Pancreas (tissue), 10 donors: ENCODE data around the gene PRR5L. TPM values are rescaled to one million over a fixed set of nuclear protein-coding genes. Genes with fewer than 3 reads are reported as not detected.

Source experiments
- ATAC-seq, 4 donors: fragments of 200-7000 bp; cut with Tn5 transposase; one replicate each; pipeline versions ENCODE4 v1.8.0 to v1.9.1; 2020; ENCODE audit warnings: mild to moderate bottlenecking in 4 of 4, moderate library complexity in 4 of 4
- DNase-seq, 6 donors: peaks; one replicate each; pipeline ENCODE4 v3.0.0-alpha.2; 2020
- FAIRE-seq: peaks from 2 replicates; lab custom pipeline; 2012; peaks lifted over from hg19 to GRCh38; lab: Jason Lieb, UNC
- H3K27ac ChIP-seq, 4 donors: fragments of 200-600 bp; sonication (generic); 1 replicate in 3 of 4; 2 replicates in 1 of 4; pipeline versions ENCODE4 v1.5.0 to v1.8.0; 2020
- H3K27me3 ChIP-seq, 4 donors: fragments of 200-600 bp; one replicate each; pipeline ENCODE4 v1.8.0; 2021
- H3K36me3 ChIP-seq, 3 donors: fragments of 200-600 bp; sonication (generic) in 1 of 3; one replicate each; pipeline versions ENCODE4 v1.5.0 to v1.8.0; 2020 to 2021
- H3K4me1 ChIP-seq, 3 donors: fragments of 200-600 bp; one replicate each; pipeline ENCODE4 v1.8.0; 2021
- H3K4me3 ChIP-seq, 4 donors: fragments of 200-600 bp; sonication (generic) in 2 of 4; one replicate each; pipeline versions ENCODE4 v1.5.0 to v1.8.0; 2020 to 2021
- H3K9me3 ChIP-seq, 4 donors: fragments of 200-600 bp; one replicate each; pipeline ENCODE4 v1.8.0; 2021
- WGBS, 2 donors: extraction: QIAGEN DNeasy Blood & Tissue Kit; methylation state at CpG; one replicate each; pipeline ENCODE4 v1.1.7; 2013; 5-methylcytosine and 5-hydroxymethylcytosine counted together
- intact Hi-C, 3 donors: fragments of 100-400 bp; cut with DNase I; formaldehyde crosslinking; loops; one replicate each; pipeline versions ENCODE4 v1.11.1 to v1.14.2; 2022
- polyA plus RNA-seq, 2 donors: library from polyadenylated mRNA; stranded (reverse); fragments of 200-250 nt; gene quantifications; one replicate each; pipeline ENCODE4 v1.2.3, GENCODE V29; 2013
- total RNA-seq, 6 donors: library from RNA; stranded (reverse); fragmentation: NEBNext Ultra II Directional in 4 of 6; extraction: Animal tissue kit (Norgen Biotek cat#: 25700) in 4 of 6; gene quantifications; one replicate each; pipeline versions ENCODE4 v1.2.1 to v1.2.4, GENCODE V29; 2021 to 2023
- TF ChIP-seq, protein P1 (sequence below), 4 donors: fragments of 200-600 bp; sonication (generic) in 3 of 4; IDR thresholded peaks; one replicate each; pipeline versions ENCODE4 v1.5.0 to v1.8.0; 2021; ENCODE audit warnings: antibody characterized with exemption in 4 of 4
- donor health status: healthy with polysubstance abuse.
- donor health status: DM: no; HTN: no; CAD: no; lungs with moderate emphysema.
- donor health status: DM: no; HTN: no; CAD: no.
- donor health status: control.
- donor health status: control.
- donor health status: Bipolar disorder and iron deficiency.
- donor health status: DM: yes; HTN: yes; CAD: no.
- donor health status: DM: no; HTN: no; CAD: no.
- donor health status: DM: no; HTN: no; CAD: no.
- donor health status: DM: yes; HTN: yes; CAD: no.

The PRR5L gene
- total and polyA plus RNA-seq, 8 donors, result 1.3 to 9.0 (median 2.2) TPM

DNA sequence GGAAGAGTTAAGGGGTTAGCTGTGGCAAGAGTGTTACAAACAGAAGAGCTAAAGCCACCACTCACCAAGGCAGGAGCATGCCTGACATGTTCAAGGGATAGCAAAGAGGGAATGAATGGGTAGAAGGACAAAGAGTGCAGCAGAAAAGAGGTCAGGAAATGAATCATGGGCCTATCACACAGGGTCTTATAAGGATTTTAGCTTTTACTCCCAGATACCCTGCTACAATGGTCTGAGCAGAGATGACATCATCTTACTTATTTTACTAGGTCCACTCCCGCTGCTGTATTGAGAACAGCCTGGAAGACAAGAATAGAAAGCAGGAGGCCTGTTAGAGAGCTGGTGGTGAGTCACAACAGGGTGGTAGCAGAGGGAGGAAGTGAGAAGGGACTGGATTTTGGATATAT lies 204.2 kb downstream of the PRR5L start:
- no peak for DNase-seq
- peak overlapping the region in 1 of 4 donors; percentile 10 for H3K27ac ChIP-seq
- intact Hi-C loops, result no loop called here
- TF ChIP-seq, protein P1, sequence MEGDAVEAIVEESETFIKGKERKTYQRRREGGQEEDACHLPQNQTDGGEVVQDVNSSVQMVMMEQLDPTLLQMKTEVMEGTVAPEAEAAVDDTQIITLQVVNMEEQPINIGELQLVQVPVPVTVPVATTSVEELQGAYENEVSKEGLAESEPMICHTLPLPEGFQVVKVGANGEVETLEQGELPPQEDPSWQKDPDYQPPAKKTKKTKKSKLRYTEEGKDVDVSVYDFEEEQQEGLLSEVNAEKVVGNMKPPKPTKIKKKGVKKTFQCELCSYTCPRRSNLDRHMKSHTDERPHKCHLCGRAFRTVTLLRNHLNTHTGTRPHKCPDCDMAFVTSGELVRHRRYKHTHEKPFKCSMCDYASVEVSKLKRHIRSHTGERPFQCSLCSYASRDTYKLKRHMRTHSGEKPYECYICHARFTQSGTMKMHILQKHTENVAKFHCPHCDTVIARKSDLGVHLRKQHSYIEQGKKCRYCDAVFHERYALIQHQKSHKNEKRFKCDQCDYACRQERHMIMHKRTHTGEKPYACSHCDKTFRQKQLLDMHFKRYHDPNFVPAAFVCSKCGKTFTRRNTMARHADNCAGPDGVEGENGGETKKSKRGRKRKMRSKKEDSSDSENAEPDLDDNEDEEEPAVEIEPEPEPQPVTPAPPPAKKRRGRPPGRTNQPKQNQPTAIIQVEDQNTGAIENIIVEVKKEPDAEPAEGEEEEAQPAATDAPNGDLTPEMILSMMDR (IDR thresholded peaks at IDR 0.05), result no peak
- H3K27me3 ChIP-seq, result no peaks in the 10 kb centered on the region
- peak in 3 of 4 donors; percentile 53 to 89 (median 74) for ATAC-seq
- H3K36me3 ChIP-seq, result peaks cover 0 to 45% (median 11%) of the 10 kb centered on the region in 3 donors
- WGBS, 2 donors, result 84 to 88% methylated on average over 1 of the region's 1 CpG
- H3K4me1 ChIP-seq, result peaks cover 12 to 19% (median 18%) of the 10 kb centered on the region in 3 donors
- no peak overlapping the region for H3K4me3 ChIP-seq
- FAIRE-seq, result no peak
- H3K9me3 ChIP-seq, result no peaks in the 10 kb centered on the region

DNA sequence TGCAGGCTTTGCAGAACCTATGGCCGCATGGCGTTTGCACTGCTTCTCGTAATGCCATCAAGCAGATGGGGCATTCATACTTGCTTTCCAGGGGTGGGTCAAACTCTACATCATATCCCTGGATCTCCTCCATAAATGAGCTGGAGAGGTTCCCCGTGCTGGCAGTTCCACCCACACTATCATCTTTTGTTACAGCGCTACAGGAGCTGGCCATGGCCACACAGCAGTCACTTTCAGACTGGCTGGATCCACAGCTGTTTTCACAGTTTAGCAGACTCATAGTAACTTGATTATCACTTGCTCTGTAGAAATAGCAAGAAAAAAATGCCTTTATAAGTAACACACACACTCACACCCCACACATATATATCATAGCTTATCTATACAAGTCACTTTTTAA lies 205.1 kb downstream of the PRR5L start:
- FAIRE-seq, result no peak

DNA sequence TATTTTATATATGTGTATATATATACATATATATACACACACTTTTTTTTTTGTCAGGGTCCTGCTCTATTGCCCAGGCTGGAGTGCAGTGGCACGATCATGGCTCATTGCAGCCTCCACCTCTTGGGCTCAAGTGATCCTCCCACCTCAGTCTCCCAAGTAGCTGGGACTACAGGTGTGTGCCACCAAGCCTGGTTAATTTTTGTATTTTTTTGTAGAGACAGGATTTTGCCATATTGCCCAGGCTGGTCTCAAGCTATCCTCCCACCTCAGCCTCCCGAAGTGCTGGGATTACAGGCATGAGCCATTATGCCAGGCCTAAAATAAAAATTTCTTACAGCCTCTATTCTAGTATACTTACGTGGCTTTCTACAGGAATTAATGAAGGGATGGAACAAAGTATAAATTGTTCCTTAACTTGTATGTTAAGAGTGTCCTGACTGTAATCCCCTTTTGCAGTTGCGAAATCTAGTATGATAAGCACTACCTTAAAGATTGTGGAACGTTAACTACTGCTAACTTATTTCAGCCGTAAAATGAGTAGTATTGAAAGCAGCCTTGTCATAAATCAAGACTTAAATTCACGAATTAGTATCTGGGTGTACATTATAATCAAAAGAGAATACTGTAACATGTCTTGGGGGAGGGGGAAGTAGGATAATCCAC lies 211.9 kb downstream of the PRR5L start:
- intact Hi-C loops, result no loop called here
- Histone ChIP-seq H3K9me3 (no peaks in the 10 kb centered on the region), H3K4me3 (peak overlapping the region in 2 of 4 donors; percentile 77 to 95), H3K27me3 (no peaks in the 10 kb centered on the region), H3K27ac (peak overlapping the region in 2 of 4 donors; percentile 91 to 92), H3K4me1 (peaks cover 2 to 24% (median 11%) of the 10 kb centered on the region in 3 donors), H3K36me3 (no peaks in the 10 kb centered on the region)
- ATAC-seq (no peak), DNase-seq (no peak), FAIRE-seq (no peak)
- TF ChIP-seq, protein P1 (IDR thresholded peaks at IDR 0.05), result no peak
- 33 to 42% methylated on average over 7 of the region's 7 CpGs for WGBS, 2 donors

More for the DNA sequence above, 205.1 kb downstream of the PRR5L start:
- Histone ChIP-seq H3K36me3 (peaks cover 0 to 36% (median 7%) of the 10 kb centered on the region in 3 donors), H3K27me3 (no peaks in the 10 kb centered on the region), H3K9me3 (no peaks in the 10 kb centered on the region), H3K4me1 (peaks cover 12 to 23% (median 18%) of the 10 kb centered on the region in 3 donors), H3K27ac (no peak overlapping the region), H3K4me3 (no peak overlapping the region)
- intact Hi-C loops, result no loop called here
- DNase-seq (no peak), ATAC-seq (no peak)
- TF ChIP-seq, protein P1 (IDR thresholded peaks at IDR 0.05), result no peak
- 74 to 78% methylated on average over 5 of the region's 5 CpGs for WGBS, 2 donors

DNA sequence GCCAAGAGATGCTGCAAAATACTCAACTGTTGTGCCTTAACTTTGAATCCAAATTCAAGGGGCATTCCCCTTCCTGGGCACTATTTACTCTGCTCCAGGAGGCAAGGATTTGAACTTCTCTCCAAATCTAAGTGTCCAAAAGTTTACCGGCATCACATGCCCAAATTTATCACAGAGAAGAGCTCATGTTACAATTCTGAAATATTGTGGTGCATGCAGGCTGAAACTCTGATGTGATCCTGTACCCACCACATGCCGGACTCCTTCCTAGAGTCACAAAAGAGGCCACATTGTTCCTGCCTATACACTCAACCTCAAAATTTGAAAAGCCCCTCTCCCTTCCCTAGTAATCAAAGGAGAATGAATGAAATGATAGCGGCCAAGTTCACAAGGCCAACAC lies 212.7 kb downstream of the PRR5L start:
- ATAC-seq, result peak in 1 of 4 donors; percentile 1
- Histone ChIP-seq H3K27me3 (no peaks in the 10 kb centered on the region), H3K27ac (peak overlapping the region in 2 of 4 donors; percentile 91 to 92), H3K9me3 (no peaks in the 10 kb centered on the region), H3K4me1 (peaks cover 0 to 17% (median 6%) of the 10 kb centered on the region in 3 donors), H3K36me3 (no peaks in the 10 kb centered on the region), H3K4me3 (peak overlapping the region in 3 of 4 donors; percentile 77 to 95 (median 81))
- 5 to 8% methylated on average over 3 of the region's 3 CpGs for WGBS, 2 donors
- no peak for FAIRE-seq
- DNase-seq, result no peak
- intact Hi-C loops, result no loop called here
- TF ChIP-seq, protein P1 (IDR thresholded peaks at IDR 0.05), result no peak

DNA sequence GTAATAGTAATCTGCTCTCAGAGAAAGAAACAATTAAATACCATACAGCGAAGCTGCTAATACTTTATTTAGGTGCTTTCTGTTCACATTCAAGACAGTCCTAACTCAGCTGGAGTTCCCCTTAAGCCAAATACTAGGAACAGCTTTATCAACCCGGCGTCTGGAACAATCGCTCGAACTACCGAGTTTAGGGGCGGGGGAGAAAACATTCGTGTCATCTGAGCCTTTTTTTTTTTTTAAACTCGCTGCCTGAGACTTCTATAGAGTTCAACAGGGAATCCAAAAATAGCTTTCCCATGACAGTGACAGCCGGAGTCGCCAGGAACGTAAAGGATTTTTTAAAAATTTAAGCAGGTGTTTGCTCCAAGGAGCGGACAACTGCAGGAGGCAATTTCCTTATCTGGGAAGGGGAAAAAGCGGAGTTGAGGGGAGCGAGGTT lies 213.1 kb downstream of the PRR5L start:
- Histone ChIP-seq H3K27ac (peak overlapping the region; percentile 91 to 94 (median 92)), H3K27me3 (no peaks in the 10 kb centered on the region), H3K4me3 (peak overlapping the region; percentile 77 to 96 (median 88)), H3K36me3 (no peaks in the 10 kb centered on the region), H3K9me3 (no peaks in the 10 kb centered on the region), H3K4me1 (peaks cover 0 to 17% (median 5%) of the 10 kb centered on the region in 3 donors)
- ATAC-seq (peak; percentile 33 to 57 (median 36)), DNase-seq (peak in 1 of 6 donors; percentile 45), FAIRE-seq (no peak)
- intact Hi-C loops, result no loop called here
- TF ChIP-seq, protein P1 (IDR thresholded peaks at IDR 0.05), result no peak
- 0 to 1% methylated on average over 15 of the region's 15 CpGs for WGBS, 2 donors
